ENCODE data around the gene ZDHHC18. TPM values are rescaled to one million over a fixed set of nuclear protein-coding genes. Genes with fewer than 3 reads are reported as not detected.
A peak's percentile ranks its signal among the peaks of the same experiment; 100 is the strongest.

ZDHHC18 gene
- polyA plus RNA-seq, 3 donors, result 3.1 to 46.6 (median 6.0) TPM

- no peak for DNase-seq
- Histone ChIP-seq H3K9me3 (replicated peaks in 1 of 2; ENCODE audit: control insufficient read depth in 1 of 2, insufficient read depth in 1 of 2, low read length in 2 of 2) (no peaks in the 10 kb centered on the region), H3K4me2 (replicated peaks; ENCODE audit: extremely low read depth, low read length, poor library complexity, severe bottlenecking) (no peak overlapping the region), H4K20me1 (ENCODE audit: insufficient read depth, low read length) (peaks cover 18% of the 10 kb centered on the region), H3K79me2 (ENCODE audit: insufficient read depth, low read length) (no peaks in the 10 kb centered on the region), H3K27ac (ENCODE audit: low read depth in 1 of 2, low read length in 2 of 2) (no peak overlapping the region), H3K27me3 (ENCODE audit: control insufficient read depth in 2 of 2, insufficient read depth in 2 of 2, low read length in 2 of 2) (no peaks in the 10 kb centered on the region), H3K9ac (ENCODE audit: insufficient read depth, low read length, poor library complexity, severe bottlenecking) (no peak overlapping the region), H3K36me3 (replicated peaks in 1 of 2; ENCODE audit: control insufficient read depth in 1 of 2, insufficient read depth in 2 of 2, low read length in 2 of 2) (peaks cover 31 to 51% of the 10 kb centered on the region in 2 donors), H3K4me3 (replicated peaks in 1 of 3; ENCODE audit: low read depth in 2 of 3, low read length in 3 of 3) (no peak overlapping the region), H3K4me1 (ENCODE audit: control insufficient read depth in 1 of 2, insufficient read depth in 2 of 2, low read length in 2 of 2) (no peaks in the 10 kb centered on the region), H2AFZ (ENCODE audit: insufficient read depth, low read depth, low read length, poor library complexity, severe bottlenecking) (no peak overlapping the region)
- Mint-ChIP-seq H3K27ac (peak overlapping the region in 1 of 7 donors; percentile 2), H3K4me1 (peaks cover 2% of the 10 kb centered on the region), H3K9me3 (no peaks in the 10 kb centered on the region), H3K36me3 (peaks cover 33 to 52% of the 10 kb centered on the region in 2 donors), H3K27me3 (ENCODE audit: low read depth in 3 of 3) (peaks cover 0 to 3% (median 3%) of the 10 kb centered on the region in 3 donors), H3K4me3 (no peak overlapping the region)
- intact Hi-C loops (cut with micrococcal nuclease), result no loop called here
- no peak for TF ChIP-seq CTCF (IDR thresholded peaks at IDR 0.05)
- WGBS (ENCODE audit: insufficient coverage), result 93% methylated on average over 5 of the region's 8 CpGs
Observed at GRCh38 chr1:26857473-26858060, 31.1 kb downstream of the ZDHHC18 start.

- TF ChIP-seq CTCF (IDR thresholded peaks at IDR 0.05), result no peak
- intact Hi-C loops (cut with micrococcal nuclease), result no loop called here
- WGBS (ENCODE audit: insufficient coverage), result no CpG with 5 or more reads among the region's 4 CpGs
- Mint-ChIP-seq H3K36me3 (peaks cover 27 to 46% of the 10 kb centered on the region in 2 donors), H3K27me3 (ENCODE audit: low read depth in 3 of 3) (peaks cover 0 to 4% (median 4%) of the 10 kb centered on the region in 3 donors), H3K9me3 (no peaks in the 10 kb centered on the region), H3K4me1 (peaks cover 5% of the 10 kb centered on the region), H3K4me3 (no peak overlapping the region), H3K27ac (peak overlapping the region in 1 of 7 donors; percentile 2)
- no peaks in the 10 kb centered on the region for H3K4me1 ChIP-seq (ENCODE audit: control insufficient read depth in 1 of 2, insufficient read depth in 2 of 2, low read length in 2 of 2)
- no peak overlapping the region for H3K27ac ChIP-seq (ENCODE audit: low read depth in 1 of 2, low read length in 2 of 2)
- H2AFZ ChIP-seq (ENCODE audit: insufficient read depth, low read depth, low read length, poor library complexity, severe bottlenecking), result no peak overlapping the region
- no peaks in the 10 kb centered on the region for H3K27me3 ChIP-seq (ENCODE audit: control insufficient read depth in 2 of 2, insufficient read depth in 2 of 2, low read length in 2 of 2)
- H3K9me3 ChIP-seq (replicated peaks in 1 of 2; ENCODE audit: control insufficient read depth in 1 of 2, insufficient read depth in 1 of 2, low read length in 2 of 2), result no peaks in the 10 kb centered on the region
- peaks cover 26 to 45% of the 10 kb centered on the region in 2 donors for H3K36me3 ChIP-seq (replicated peaks in 1 of 2; ENCODE audit: control insufficient read depth in 1 of 2, insufficient read depth in 2 of 2, low read length in 2 of 2)
- H4K20me1 ChIP-seq (ENCODE audit: insufficient read depth, low read length), result peaks cover 12% of the 10 kb centered on the region
- H3K4me2 ChIP-seq (replicated peaks; ENCODE audit: extremely low read depth, low read length, poor library complexity, severe bottlenecking), result no peak overlapping the region
- no peak overlapping the region for H3K4me3 ChIP-seq (replicated peaks in 1 of 3; ENCODE audit: low read depth in 2 of 3, low read length in 3 of 3)
- H3K79me2 ChIP-seq (ENCODE audit: insufficient read depth, low read length), result no peaks in the 10 kb centered on the region
- DNase-seq, result no peak
- H3K9ac ChIP-seq (ENCODE audit: insufficient read depth, low read length, poor library complexity, severe bottlenecking), result no peak overlapping the region
Observed at GRCh38 chr1:26858160-26858559, 31.7 kb downstream of the ZDHHC18 start.

Measured in CD14-positive monocyte (primary cell).